ENCODE measurements around the gene CDH24. TPM values are rescaled to one million over a fixed set of nuclear protein-coding genes. Genes with fewer than 3 reads are reported as not detected.

The CDH24 gene
- total and polyA plus RNA-seq, 12 donors = 0.57 to 9.1 (median 1.6) TPM

DNA sequence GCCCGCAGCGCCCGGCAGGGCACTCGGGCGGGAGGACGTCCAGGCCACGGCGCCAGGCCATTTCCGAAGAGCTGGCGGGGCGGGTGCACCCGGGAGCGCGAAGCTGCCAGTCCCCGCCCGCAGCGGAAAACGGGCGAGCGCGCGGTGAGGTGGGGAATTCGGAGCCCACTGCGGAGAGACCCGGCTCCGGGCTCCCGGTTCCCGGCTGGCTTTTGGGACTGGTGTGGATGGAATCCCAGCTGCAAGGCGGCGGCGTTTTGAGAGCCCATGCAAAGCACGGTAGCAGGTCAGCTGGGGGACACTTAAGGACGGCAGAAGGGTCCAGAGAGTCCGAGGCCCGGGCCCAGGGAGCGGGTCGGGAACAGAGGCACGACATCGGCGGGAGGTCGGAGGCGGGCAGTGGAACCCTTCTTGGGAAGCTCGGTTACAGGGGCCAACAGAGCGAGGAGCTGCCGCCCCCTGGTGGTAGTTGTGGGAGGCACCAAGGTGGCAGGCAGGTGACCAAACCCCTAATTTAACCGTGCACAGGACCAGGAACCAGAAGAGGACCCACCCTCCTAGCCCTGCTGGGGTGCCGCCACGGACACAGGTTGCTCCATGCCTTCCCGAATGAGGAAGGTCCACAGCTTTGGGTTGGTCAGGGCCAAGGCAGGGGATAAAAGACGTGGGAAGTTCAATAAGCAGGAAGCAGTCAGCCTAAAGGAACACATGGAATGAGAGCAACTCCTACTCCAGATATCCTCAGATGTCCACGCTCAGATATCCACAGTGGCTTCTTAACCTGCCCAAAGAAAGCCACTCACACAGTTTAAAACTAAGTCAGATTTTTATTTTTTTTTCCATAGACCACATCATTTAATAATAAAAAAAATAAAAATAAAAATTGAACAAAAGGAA, 685 bp upstream of the CDH24 start:
- WGBS, 2 donors = 1 to 2% methylated on average over 46 to 51 of the region's 51 CpGs
- intact Hi-C loops (cut with DNase I) = loop anchor here (1.0 to 10.0 kb wide), 8 partner anchors 63 to 503 kb away; no protein-coding TSS in a partner anchor
- peak overlapping the region in 8 of 10 donors; percentile 39 to 68 (median 54) for H3K27ac ChIP-seq
- H3K4me1 ChIP-seq = peaks cover 5 to 41% (median 25%) of the 10 kb centered on the region in 9 donors
- no peaks in the 10 kb centered on the region for H3K9me3 ChIP-seq
- TF ChIP-seq, protein P1, sequence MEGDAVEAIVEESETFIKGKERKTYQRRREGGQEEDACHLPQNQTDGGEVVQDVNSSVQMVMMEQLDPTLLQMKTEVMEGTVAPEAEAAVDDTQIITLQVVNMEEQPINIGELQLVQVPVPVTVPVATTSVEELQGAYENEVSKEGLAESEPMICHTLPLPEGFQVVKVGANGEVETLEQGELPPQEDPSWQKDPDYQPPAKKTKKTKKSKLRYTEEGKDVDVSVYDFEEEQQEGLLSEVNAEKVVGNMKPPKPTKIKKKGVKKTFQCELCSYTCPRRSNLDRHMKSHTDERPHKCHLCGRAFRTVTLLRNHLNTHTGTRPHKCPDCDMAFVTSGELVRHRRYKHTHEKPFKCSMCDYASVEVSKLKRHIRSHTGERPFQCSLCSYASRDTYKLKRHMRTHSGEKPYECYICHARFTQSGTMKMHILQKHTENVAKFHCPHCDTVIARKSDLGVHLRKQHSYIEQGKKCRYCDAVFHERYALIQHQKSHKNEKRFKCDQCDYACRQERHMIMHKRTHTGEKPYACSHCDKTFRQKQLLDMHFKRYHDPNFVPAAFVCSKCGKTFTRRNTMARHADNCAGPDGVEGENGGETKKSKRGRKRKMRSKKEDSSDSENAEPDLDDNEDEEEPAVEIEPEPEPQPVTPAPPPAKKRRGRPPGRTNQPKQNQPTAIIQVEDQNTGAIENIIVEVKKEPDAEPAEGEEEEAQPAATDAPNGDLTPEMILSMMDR (IDR thresholded peaks at IDR 0.05) = peak; percentile 94 to 98 (median 96)
- peak overlapping the region; percentile 48 to 91 (median 72) for H3K4me3 ChIP-seq
- H3K27me3 ChIP-seq = no peaks in the 10 kb centered on the region
- H3K36me3 ChIP-seq = peaks cover 0 to 50% (median 43%) of the 10 kb centered on the region in 9 donors
- DNase-seq = peak; percentile 88
- peak; percentile 63 to 84 (median 80) for ATAC-seq

DNA sequence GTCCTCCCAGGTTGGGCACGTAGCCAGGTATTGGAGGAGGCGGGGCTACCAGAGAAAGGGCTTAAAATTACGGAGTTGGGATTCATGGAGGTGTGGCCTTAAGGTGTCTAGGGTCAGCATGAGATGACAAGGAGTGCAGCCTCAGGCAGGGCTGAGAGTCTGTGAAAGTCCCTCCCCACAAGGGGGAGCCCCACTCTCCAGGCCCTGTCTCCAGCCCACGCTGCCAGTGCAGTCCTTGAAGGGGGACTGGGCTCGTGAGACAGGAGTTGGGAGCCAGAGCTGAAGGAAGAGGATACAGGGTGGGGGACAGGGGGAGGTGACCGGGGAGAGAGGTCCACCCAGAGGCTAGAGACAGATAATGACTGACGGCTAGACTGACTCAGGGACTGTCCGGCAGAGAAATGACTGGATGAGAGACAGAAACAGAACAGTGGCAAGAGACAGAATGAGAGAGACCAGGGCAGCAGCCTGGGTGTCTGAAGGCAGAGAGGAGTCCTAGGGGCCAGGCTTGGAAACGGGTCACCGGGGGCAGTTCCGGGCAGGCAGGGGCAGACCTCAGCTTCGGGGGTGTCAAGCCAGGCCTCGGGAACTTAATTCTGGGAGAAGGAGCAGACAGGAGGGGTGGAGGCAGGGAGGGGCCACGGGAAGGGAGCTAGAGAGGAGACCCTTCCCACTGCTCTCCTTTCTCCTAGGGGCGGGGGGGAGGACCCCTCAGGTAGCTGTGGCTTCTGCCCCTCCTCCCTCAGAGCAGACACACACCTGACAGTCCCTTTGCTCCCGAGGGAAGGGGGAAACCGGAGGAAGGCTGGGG, 970 bp downstream of the CDH24 start:
- DNase-seq = peak; percentile 54 to 60
- intact Hi-C loops (cut with DNase I) = loop anchor here in 5 of 10 donors (2.0 to 10.0 kb wide), 4 partner anchors 69 to 502 kb away; no protein-coding TSS in a partner anchor
- ATAC-seq = peak in 7 of 8 donors; percentile 32 to 64 (median 56)
- peak overlapping the region in 3 of 10 donors; percentile 1 to 65 (median 35) for H3K27ac ChIP-seq
- peaks cover 0 to 34% (median 29%) of the 10 kb centered on the region in 9 donors for H3K36me3 ChIP-seq
- WGBS, 2 donors = 14 to 15% methylated on average over 17 of the region's 17 CpGs
- peak overlapping the region in 9 of 10 donors; percentile 64 to 91 (median 74) for H3K4me3 ChIP-seq
- peaks cover 0 to 28% (median 18%) of the 10 kb centered on the region in 9 donors for H3K4me1 ChIP-seq
- TF ChIP-seq, protein P1 (IDR thresholded peaks at IDR 0.05) = peak; percentile 38 to 78 (median 68)
- H3K27me3 ChIP-seq = no peaks in the 10 kb centered on the region
- H3K9me3 ChIP-seq = no peaks in the 10 kb centered on the region

DNA sequence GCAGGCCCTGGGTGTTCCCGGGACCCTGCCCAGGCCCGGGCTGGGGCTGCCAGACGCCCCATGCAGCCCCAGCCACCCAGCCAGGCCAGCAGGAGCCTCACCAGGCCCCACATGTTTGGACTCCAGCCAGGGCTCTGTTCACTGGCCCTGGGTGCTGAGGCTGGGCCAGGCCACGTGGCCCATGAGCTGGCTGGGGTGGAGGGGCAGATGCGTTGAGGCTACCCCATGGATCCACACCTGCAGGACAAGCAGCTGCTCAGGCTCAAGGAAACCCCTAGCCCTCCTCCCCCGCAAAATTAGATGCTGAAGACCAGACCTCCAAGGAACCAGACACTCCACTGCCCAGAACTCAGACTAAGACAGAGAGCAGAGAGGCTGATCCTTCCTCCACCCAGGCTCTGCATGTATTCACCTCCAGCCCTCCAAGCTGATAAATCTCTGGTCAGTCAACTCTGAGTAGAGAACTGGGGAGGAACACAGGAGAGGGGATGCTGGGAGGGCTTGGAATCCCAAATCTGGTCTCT, 1.6 kb downstream of the CDH24 start:
- ATAC-seq (peak in 5 of 8 donors; percentile 15 to 48 (median 31)), DNase-seq (peak in 1 of 2 donors; percentile 35)
- WGBS, 2 donors = 60 to 67% methylated on average over 6 of the region's 6 CpGs
- no peaks in the 10 kb centered on the region for H3K9me3 ChIP-seq
- TF ChIP-seq, protein P1 (IDR thresholded peaks at IDR 0.05) = no peak
- H3K4me3 ChIP-seq = no peak overlapping the region
- intact Hi-C loops (cut with DNase I) = loop anchor here in 5 of 10 donors (2.0 to 10.0 kb wide), 4 partner anchors 68 to 501 kb away; no protein-coding TSS in a partner anchor
- H3K27me3 ChIP-seq = no peaks in the 10 kb centered on the region
- H3K4me1 ChIP-seq = peaks cover 0 to 28% (median 18%) of the 10 kb centered on the region in 9 donors
- H3K36me3 ChIP-seq = peaks cover 0 to 27% (median 22%) of the 10 kb centered on the region in 9 donors
- no peak overlapping the region for H3K27ac ChIP-seq

Data from heart right ventricle (tissue), 16 donors.